Measurements from ENCODE around the gene PRDM5.

DNA sequence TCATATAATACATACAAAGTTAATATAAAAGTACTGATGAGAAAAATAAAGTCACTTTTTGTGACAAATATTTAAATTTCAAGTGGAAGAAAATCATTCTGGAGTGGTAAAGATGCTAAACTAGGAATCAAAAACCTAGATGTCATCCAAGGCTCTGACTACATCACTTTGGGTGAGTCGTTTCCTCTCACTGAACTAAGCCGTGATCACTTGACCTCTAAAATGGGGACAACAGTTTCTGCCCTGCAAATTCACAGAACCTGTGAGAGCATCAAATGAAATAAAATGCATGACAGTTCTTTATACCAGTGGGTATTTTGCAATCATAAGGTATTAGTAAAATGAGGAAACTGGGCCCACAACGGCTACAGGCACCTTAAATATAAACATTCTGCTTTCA is 63.8 kb downstream of the PRDM5 start:
- TF ChIP-seq, protein P1, sequence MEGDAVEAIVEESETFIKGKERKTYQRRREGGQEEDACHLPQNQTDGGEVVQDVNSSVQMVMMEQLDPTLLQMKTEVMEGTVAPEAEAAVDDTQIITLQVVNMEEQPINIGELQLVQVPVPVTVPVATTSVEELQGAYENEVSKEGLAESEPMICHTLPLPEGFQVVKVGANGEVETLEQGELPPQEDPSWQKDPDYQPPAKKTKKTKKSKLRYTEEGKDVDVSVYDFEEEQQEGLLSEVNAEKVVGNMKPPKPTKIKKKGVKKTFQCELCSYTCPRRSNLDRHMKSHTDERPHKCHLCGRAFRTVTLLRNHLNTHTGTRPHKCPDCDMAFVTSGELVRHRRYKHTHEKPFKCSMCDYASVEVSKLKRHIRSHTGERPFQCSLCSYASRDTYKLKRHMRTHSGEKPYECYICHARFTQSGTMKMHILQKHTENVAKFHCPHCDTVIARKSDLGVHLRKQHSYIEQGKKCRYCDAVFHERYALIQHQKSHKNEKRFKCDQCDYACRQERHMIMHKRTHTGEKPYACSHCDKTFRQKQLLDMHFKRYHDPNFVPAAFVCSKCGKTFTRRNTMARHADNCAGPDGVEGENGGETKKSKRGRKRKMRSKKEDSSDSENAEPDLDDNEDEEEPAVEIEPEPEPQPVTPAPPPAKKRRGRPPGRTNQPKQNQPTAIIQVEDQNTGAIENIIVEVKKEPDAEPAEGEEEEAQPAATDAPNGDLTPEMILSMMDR (IDR thresholded peaks at IDR 0.05): no peak
- no peak for TF ChIP-seq POLR2A (IDR thresholded peaks at IDR 0.05)
